Right lobe of liver (tissue), 6 donors: ENCODE measurements around the gene CYP51A1. TPM values are rescaled to one million over a fixed set of nuclear protein-coding genes. Genes with fewer than 3 reads are reported as not detected.

Experiments used
- ATAC-seq, 4 donors: fragments of 200-7000 bp; cut with Tn5 transposase; one replicate each; pipeline ENCODE4 v1.9.1; 2020; ENCODE audit warnings: mild to moderate bottlenecking in 4 of 4, moderate library complexity in 4 of 4
- DNase-seq, 3 donors: peaks; one replicate each; pipeline ENCODE4 v3.0.0-alpha.2; 2020
- H3K27ac ChIP-seq, 3 donors: fragments of 200-600 bp; one replicate each; pipeline ENCODE4 v1.8.0; 2022
- H3K27me3 ChIP-seq, 2 donors: fragments of 200-600 bp; one replicate each; pipeline ENCODE4 v1.8.0; 2022
- H3K36me3 ChIP-seq, 4 donors: fragments of 200-600 bp; sonication (generic) in 1 of 4; one replicate each; pipeline versions ENCODE4 v1.5.1 to v1.8.0; 2017 to 2022; ENCODE audit warnings: control low read depth in 1 of 4
- H3K4me1 ChIP-seq, 4 donors: fragments of 200-600 bp; sonication (generic) in 1 of 4; one replicate each; pipeline versions ENCODE4 v1.5.1 to v1.8.0; 2017 to 2022; ENCODE audit warnings: control low read depth in 1 of 4
- H3K4me3 ChIP-seq, 3 donors: fragments of 200-600 bp; one replicate each; pipeline ENCODE4 v1.8.0; 2022
- H3K9me3 ChIP-seq, 4 donors: fragments of 200-600 bp; sonication (generic) in 1 of 4; one replicate each; pipeline versions ENCODE4 v1.5.1 to v1.8.0; 2017 to 2022; ENCODE audit warnings: control low read depth in 1 of 4
- CTCF ChIP-seq, 4 donors: fragments of 200-600 bp in 3 of 4; fragments of 450-650 bp in 1 of 4; IDR thresholded peaks; one replicate each; pipeline versions ENCODE4 v1.5.1 to v1.8.0; 2016 to 2022; ENCODE audit warnings: antibody characterized with exemption in 4 of 4, mild to moderate bottlenecking in 2 of 4
- POLR2A ChIP-seq: fragments of 450-650 bp; IDR thresholded peaks from one replicate; pipeline ENCODE4 v1.6.1; 2017; ENCODE audit warnings: antibody characterized with exemption, mild to moderate bottlenecking
- WGBS: methylation state at CpG from one replicate; pipeline ENCODE4 v1.1.6; 2018; ENCODE audit warnings: low coverage, low lambda C conversion rate; ENCODE audit not compliant: insufficient coverage; ENCODE audit errors: missing lambda C conversion rate; 5-methylcytosine and 5-hydroxymethylcytosine counted together
- intact Hi-C, 2 donors: fragments of 100-400 bp; cut with DNase I; formaldehyde crosslinking; loops; one replicate each; pipeline versions ENCODE4 v1.11.2 to v1.14.1; 2022
- total RNA-seq, 6 experiments: library from RNA; depleted of rRNA in 2 of 6; stranded (reverse); fragments of >200 nt in 2 of 6; fragmentation: NEBNext Ultra II Directional in 3 of 6; extraction: Animal tissue kit (Norgen Biotek cat#: 25700) in 3 of 6; gene quantifications; one replicate each; pipeline versions ENCODE4 v1.1.0 to v1.2.4, GENCODE V29; 2016 to 2023
- donor health status: DM: no; HTN: yes; CAD: no.
- donor health status: DM: no; HTN: no; CAD: no.
- donor health status: DM: no; HTN: no; CAD: no.
- donor health status: DM: no; HTN: yes; CAD: no.
- donor health status: DM: no; HTN: yes; CAD: no.

Gene CYP51A1
- total RNA-seq, 6 experiments from 2014 or later = 35.9 to 144 (median 85.3) TPM

- Histone ChIP-seq H3K4me1 (no peaks in the 10 kb centered on the region), H3K36me3 (peaks cover 0 to 44% (median 23%) of the 10 kb centered on the region in 4 donors), H3K27ac (no peak overlapping the region), H3K4me3 (no peak overlapping the region), H3K27me3 (no peaks in the 10 kb centered on the region), H3K9me3 (no peaks in the 10 kb centered on the region)
- 17% methylated on average over 1 of the region's 1 CpG for WGBS
- ATAC-seq (no peak), DNase-seq (no peak)
- intact Hi-C loops = no loop called here
- TF ChIP-seq CTCF (IDR thresholded peaks at IDR 0.05) = no peak
- TF ChIP-seq POLR2A = no peak
Observed at GRCh38 chr7:92076509-92076908, 57.8 kb downstream of the CYP51A1 start.

DNA sequence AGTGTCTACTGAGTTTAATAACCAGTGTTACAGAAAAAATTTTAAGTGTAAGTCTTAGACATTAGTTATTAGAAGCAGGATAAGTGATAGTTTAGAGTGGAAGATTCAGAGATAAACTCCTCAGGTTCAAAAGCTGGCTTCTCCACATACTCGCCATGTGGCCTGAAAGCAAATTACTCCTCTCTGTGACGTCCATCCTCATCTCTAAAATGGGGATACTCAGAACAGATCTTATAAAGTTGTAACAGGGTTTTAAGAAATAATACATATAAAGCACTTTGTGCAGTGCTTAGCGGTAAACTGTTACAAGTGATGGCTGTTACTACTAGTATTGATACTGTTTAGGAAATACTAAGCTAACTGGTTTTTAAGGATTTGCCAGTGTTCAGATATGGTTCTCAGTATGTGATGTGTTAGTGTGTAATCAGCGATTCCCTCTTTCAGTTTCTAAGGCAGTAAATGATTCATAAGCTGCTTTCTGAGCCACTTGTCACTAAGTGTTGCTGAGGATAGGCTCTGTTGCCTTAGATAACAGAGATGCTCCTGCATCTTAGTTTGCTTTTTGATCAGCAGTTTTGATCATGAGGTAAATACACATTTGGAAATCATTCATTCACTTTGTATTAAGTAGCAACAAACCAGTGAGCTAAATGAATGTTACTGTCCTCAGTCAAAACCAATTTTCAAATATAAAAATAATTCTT lies 58.7 kb downstream of the CYP51A1 start:
- Histone ChIP-seq H3K4me3 (no peak overlapping the region), H3K27me3 (no peaks in the 10 kb centered on the region), H3K4me1 (no peaks in the 10 kb centered on the region), H3K27ac (no peak overlapping the region), H3K9me3 (no peaks in the 10 kb centered on the region), H3K36me3 (peaks cover 0 to 39% (median 20%) of the 10 kb centered on the region in 4 donors)
- no peak for ATAC-seq
- WGBS = 96% methylated on average over 4 of the region's 4 CpGs
- intact Hi-C loops = no loop called here
- no peak for DNase-seq
- TF ChIP-seq CTCF (IDR thresholded peaks at IDR 0.05) (no peak), POLR2A (no peak)

DNA sequence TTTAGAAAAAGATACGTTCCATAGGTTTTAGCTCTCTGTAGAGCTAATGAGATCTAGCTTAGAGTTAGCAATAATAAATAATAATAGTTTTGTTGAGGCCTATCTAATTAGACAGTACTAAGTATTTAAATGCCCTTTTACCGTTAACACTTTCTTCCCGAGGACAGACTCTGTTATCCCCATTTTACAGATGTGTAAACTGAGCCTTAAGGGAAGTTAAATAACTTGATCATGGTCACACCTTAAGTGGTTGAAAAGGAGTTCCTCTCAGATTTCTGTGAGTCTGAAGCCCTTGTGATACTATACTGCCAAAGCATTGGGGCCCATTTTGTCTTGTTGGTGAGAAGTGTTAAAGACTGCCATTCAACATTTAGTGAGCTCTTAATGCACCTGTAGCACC lies 61.6 kb downstream of the CYP51A1 start:
- 88% methylated on average over 3 of the region's 3 CpGs for WGBS
- TF ChIP-seq POLR2A (no peak), CTCF (IDR thresholded peaks at IDR 0.05) (no peak)
- ATAC-seq (no peak), DNase-seq (no peak)
- Histone ChIP-seq H3K27ac (no peak overlapping the region), H3K9me3 (no peaks in the 10 kb centered on the region), H3K36me3 (peaks cover 0 to 24% (median 7%) of the 10 kb centered on the region in 4 donors), H3K4me1 (no peaks in the 10 kb centered on the region), H3K4me3 (no peak overlapping the region), H3K27me3 (no peaks in the 10 kb centered on the region)
- intact Hi-C loops = no loop called here

DNA sequence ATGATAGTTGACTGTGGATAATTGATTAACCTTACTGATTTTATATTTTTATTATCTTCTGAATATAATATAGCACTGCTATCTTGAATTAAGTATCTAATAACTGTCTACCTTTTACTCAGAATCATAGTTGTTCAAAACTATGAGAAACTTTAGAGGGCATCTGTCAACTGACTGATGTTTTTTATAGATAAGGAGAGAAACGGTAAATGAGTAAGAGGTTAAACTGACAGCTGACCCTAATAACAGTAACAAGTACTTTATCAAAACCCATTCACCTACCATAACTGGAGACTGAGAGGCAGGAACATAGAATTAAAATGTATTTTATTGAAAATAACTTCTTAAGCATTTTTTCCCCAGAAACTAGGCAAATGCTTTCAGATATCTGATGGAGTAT lies 62.2 kb downstream of the CYP51A1 start:
- no peak for ATAC-seq
- Histone ChIP-seq H3K4me1 (no peaks in the 10 kb centered on the region), H3K9me3 (no peaks in the 10 kb centered on the region), H3K27ac (no peak overlapping the region), H3K27me3 (no peaks in the 10 kb centered on the region), H3K36me3 (peaks cover 0 to 18% (median 6%) of the 10 kb centered on the region in 4 donors), H3K4me3 (no peak overlapping the region)
- WGBS = 93% methylated on average over 1 of the region's 1 CpG
- TF ChIP-seq POLR2A (no peak), CTCF (IDR thresholded peaks at IDR 0.05) (no peak)
- intact Hi-C loops = no loop called here
- no peak for DNase-seq
